ENCODE measurements around the gene TTC16. TPM values are rescaled to one million over a fixed set of nuclear protein-coding genes. Genes with fewer than 3 reads are reported as not detected.
A peak's percentile ranks its signal among the peaks of the same experiment; 100 is the strongest.

TTC16 gene
- total and polyA plus RNA-seq, 2 of the 8 experiments (the other 6 are each of a cell fraction or from before 2014, with no cell fraction given): 0.03 TPM; not detected in 1

DNA sequence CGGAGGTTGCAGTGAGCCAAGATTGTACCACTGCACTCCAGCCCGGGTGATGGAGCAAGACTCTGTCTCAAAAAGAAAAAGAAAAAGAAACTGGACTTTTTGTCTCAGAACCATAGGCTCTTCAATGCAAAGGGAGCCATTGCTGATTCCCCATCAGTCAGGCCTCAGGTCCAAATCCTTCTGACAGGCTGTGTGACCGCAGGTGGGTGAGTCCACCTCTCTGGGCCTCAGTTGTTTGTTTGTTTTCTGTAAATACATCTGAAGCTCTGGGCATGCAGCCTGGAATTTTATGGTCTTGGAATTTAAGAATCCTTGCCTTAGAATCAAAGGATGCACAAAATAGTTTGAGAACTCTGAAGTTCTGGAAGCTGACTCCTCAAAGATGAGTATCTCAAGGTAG is 40.4 kb downstream of the TTC16 start:
- no peak overlapping the region for H2BK20ac ChIP-seq (ENCODE audit: low read length)
- H3K4me2 ChIP-seq (ENCODE audit: insufficient read depth in 1 of 2, low read depth in 2 of 2, low read length in 2 of 2): peak overlapping the region in 1 of 2 experiments; percentile 80; a peak in 1 of 4 replicates
- H3K9me3 ChIP-seq (ENCODE audit: insufficient read depth in 2 of 2, low read depth in 1 of 2, low read length in 1 of 2): no peaks in the 10 kb centered on the region
- H3K79me2 ChIP-seq (ENCODE audit: control insufficient read depth in 1 of 2, insufficient read depth in 2 of 2, low read length in 2 of 2): no peaks in the 10 kb centered on the region
- H2BK120ac ChIP-seq (replicated peaks; ENCODE audit: low read depth, low read length): no peak overlapping the region
- FAIRE-seq (no peak), DNase-seq (ENCODE audit: low read depth in 1 of 2, low spot score in 2 of 2) (no peak)
- H3K36me3 ChIP-seq (ENCODE audit: control insufficient read depth in 2 of 4, insufficient read depth in 4 of 4, low read length in 3 of 4): no peaks in the 10 kb centered on the region
- H3K9ac ChIP-seq (replicated peaks in 1 of 4; ENCODE audit: extremely low read depth in 1 of 4, low read depth in 3 of 4, low read length in 3 of 4): no peak overlapping the region
- peaks cover 3 to 17% of the 10 kb centered on the region in 2 experiments for H4K20me1 ChIP-seq (replicated peaks in 1 of 2; ENCODE audit: control insufficient read depth in 1 of 2, insufficient read depth in 2 of 2, low read length in 2 of 2)
- no peak overlapping the region for H3K56ac ChIP-seq (replicated peaks; ENCODE audit: insufficient read length, low read depth, low read length)
- H3K23me2 ChIP-seq (ENCODE audit: low read depth, low read length): peaks cover 13% of the 10 kb centered on the region; the same call in 1 of the 2 replicates
- H3K27ac ChIP-seq (ENCODE audit: low read depth, low read length): no peak overlapping the region
- H3K79me1 ChIP-seq (ENCODE audit: low read depth, low read length): no peaks in the 10 kb centered on the region
- no peak overlapping the region for H3K18ac ChIP-seq (ENCODE audit: extremely low read depth, low read length)
- no peak overlapping the region for H4K8ac ChIP-seq (ENCODE audit: extremely low read depth, insufficient read depth, low read length)
- ChIA-PET POLR2A (ENCODE audit: partially characterized antibody) (interaction anchor here (1.3 to 1.8 kb wide), 3 partner anchors 8 to 33 kb away, joined by 3 to 5 read pairs (median 4); no protein-coding TSS in a partner anchor), CTCF (ENCODE audit: partially characterized antibody) (interaction anchor here (0.6 to 3.5 kb wide), 5 partner anchors 9 to 1135 kb away, joined by 3 to 18 read pairs (median 3); partner anchors contain the start of gene SH2D3C)
- TF ChIP-seq BCL11A (IDR thresholded peaks at IDR 0.05; ENCODE audit: low read depth in 2 of 2, low read length in 2 of 2) (no peak), HDAC6 (IDR thresholded peaks at IDR 0.05; ENCODE audit: low read depth, low read length) (no peak), SP1 (IDR thresholded peaks at IDR 0.05; ENCODE audit: low read depth, low read length) (no peak), SRF (IDR thresholded peaks at IDR 0.05; ENCODE audit: low read depth, low read length) (no peak), TCF12 (IDR thresholded peaks at IDR 0.05; ENCODE audit: low read depth, low read length) (no peak), TAF7 (optimal IDR thresholded peaks at IDR 0.05; ENCODE audit: borderline replicate concordance, low read depth, low read length) (no peak), SP4 (IDR thresholded peaks at IDR 0.05; ENCODE audit: low read length) (no peak), ZNF274 (IDR thresholded peaks at IDR 0.05; ENCODE audit: borderline replicate concordance, extremely low read depth, low read length) (no peak), RBBP5 (IDR thresholded peaks at IDR 0.05; ENCODE audit: borderline replicate concordance, low read depth, low read length) (no peak)
- 88% methylated on average over 3 of the region's 3 CpGs; no CpG with 5 or more reads in 1 of the 2 experiments for WGBS, 2 experiments (ENCODE audit: extremely low coverage in 1 of 2, insufficient coverage in 1 of 2, insufficient read length in 1 of 2, insufficient replicate concordance in 2 of 2, low coverage in 1 of 2, low lambda C conversion rate in 2 of 2, missing lambda C conversion rate in 1 of 2)
- no peak overlapping the region for H2BK12ac ChIP-seq (ENCODE audit: low read depth, low read length)
- no peak overlapping the region for H2AFZ ChIP-seq (ENCODE audit: low read length)
- H3K14ac ChIP-seq (ENCODE audit: insufficient read length): no peak overlapping the region
- peaks cover 0 to 16% (median 8%) of the 10 kb centered on the region in 4 experiments; a peak in 6 of 7 replicates for H3K27me3 ChIP-seq (replicated peaks in 1 of 4; ENCODE audit: control insufficient read depth in 3 of 4, extremely low read depth in 1 of 4, insufficient read depth in 3 of 4, low read length in 3 of 4)
- no peak overlapping the region for H2BK15ac ChIP-seq (ENCODE audit: low read length)
- no peak overlapping the region for H4K91ac ChIP-seq (replicated peaks; ENCODE audit: insufficient read length, low read length)
- H4K5ac ChIP-seq (ENCODE audit: insufficient read length, low read depth, low read length): no peak overlapping the region
- H2BK5ac ChIP-seq (ENCODE audit: low read depth, low read length): no peak overlapping the region
- no peak overlapping the region for H3K4me3 ChIP-seq (ENCODE audit: extremely low read depth in 1 of 4, insufficient read depth in 2 of 4, low read depth in 3 of 4, low read length in 4 of 4)
- H2AK5ac ChIP-seq (ENCODE audit: low read depth, low read length): no peak overlapping the region
- no peak overlapping the region for H3K4ac ChIP-seq (replicated peaks; ENCODE audit: insufficient read length, low read depth, low read length)
- H3K23ac ChIP-seq (ENCODE audit: insufficient read length): no peak overlapping the region
- H3K4me1 ChIP-seq (replicated peaks in 1 of 4; ENCODE audit: control insufficient read depth in 3 of 4, insufficient read depth in 4 of 4, low read length in 3 of 4): peaks cover 0 to 4% (median 1%) of the 10 kb centered on the region in 4 experiments; a peak in 4 of 7 replicates
